HCT116 (cell line): ENCODE data around the gene TNRC6A. TPM values are rescaled to one million over a fixed set of nuclear protein-coding genes. Genes with fewer than 3 reads are reported as not detected.

Experiments
- ATAC-seq: fragments of 200-7000 bp; cut with Tn5 transposase; 2 replicates; pipeline ENCODE4 v1.9.1; 2020; ENCODE audit warnings: mild to moderate bottlenecking, moderate library complexity
- BruUV-seq: library from RNA; stranded (reverse); fragments of 400-500 nt; replicated peaks from 2 replicates; lab custom pipeline; 2021; lab: Mats Ljungman, UMichigan
- CTCF ChIA-PET: fragments of 300-600 bp; sonication (Branson Sonifier 250); formaldehyde crosslinking; loops from one replicate; lab custom pipeline; 2021; ENCODE audit warnings: antibody characterized with exemption; lab: Charles Lee
- POLR2A ChIA-PET: fragments of 300-600, 350-600 bp; sonication (Branson Sonifier 250); formaldehyde crosslinking; loops from one replicate; lab custom pipeline; 2021; ENCODE audit warnings: antibody characterized with exemption; lab: Charles Lee
- RAD21 ChIA-PET, 2 experiments: fragments of 300-600 bp; sonication (Branson Sonifier 250); formaldehyde crosslinking; loops; one replicate each; lab custom pipeline; 2023; ENCODE audit warnings: low total read pairs in 2 of 2; ENCODE audit not compliant: uncharacterized antibody in 2 of 2, unreplicated experiment in 2 of 2, low non-redundant PET in 1 of 2; lab: Charles Lee
- DNase-seq: peaks from one replicate; pipeline ENCODE4 v3.0.0-alpha.2; 2010; ENCODE audit warnings: low read depth, low spot score
- H2AFZ ChIP-seq: fragments of 200-600 bp; shearing (Covaris generic), sonication (generic); 2 replicates; pipeline ENCODE4 v1.6.1; 2017; ENCODE audit warnings: low read depth, mixed run types, mixed read lengths, antibody characterized with exemption, low read length; ENCODE audit not compliant: poor library complexity, severe bottlenecking
- H3K27ac ChIP-seq: 2 replicates; pipeline ENCODE4 v1.5.1; 2012; ENCODE audit warnings: low read depth, low read length
- H3K27me3 ChIP-seq: fragments of 200-600 bp; sonication (generic); 2 replicates; pipeline ENCODE4 v1.6.1; 2016; ENCODE audit warnings: mixed run types, low read length, mixed read lengths; ENCODE audit not compliant: insufficient read depth
- H3K36me3 ChIP-seq, 2 experiments: fragments of 200-500 bp in 1 of 2; fragments of 200-600 bp in 1 of 2; sonication (Bioruptor generic) in 1 of 2; sonication (generic) in 1 of 2; 2 replicates each; pipeline versions ENCODE4 v1.5.1 to v1.6.1; 2014 to 2016; ENCODE audit warnings: low read length in 2 of 2, inconsistent platforms in 1 of 2, mixed read lengths in 1 of 2, mixed run types in 1 of 2; ENCODE audit not compliant: insufficient read depth in 2 of 2, control insufficient read depth in 1 of 2
- H3K4me1 ChIP-seq, 2 experiments: fragments of 200-600 bp in 1 of 2; sonication (generic) in 1 of 2; 2 replicates each; pipeline versions ENCODE4 v1.5.1 to v1.6.1; 2012 to 2017; ENCODE audit warnings: low read length in 2 of 2, inconsistent platforms in 1 of 2, mild to moderate bottlenecking in 1 of 2, mixed read lengths in 1 of 2, mixed run types in 1 of 2, moderate library complexity in 1 of 2; ENCODE audit not compliant: insufficient read depth in 2 of 2, control insufficient read depth in 1 of 2
- H3K4me2 ChIP-seq: fragments of 200-600 bp; sonication (generic); 2 replicates; pipeline ENCODE4 v1.6.1; 2017; ENCODE audit warnings: mixed run types, low read length, mixed read lengths
- H3K4me3 ChIP-seq, 2 experiments: fragments of 200-600 bp in 1 of 2; sonication (generic) in 1 of 2; replicated peaks in 1 of 2; 2 replicates each; pipeline ENCODE4 v1.5.1; 2011 to 2016; ENCODE audit warnings: low read length in 2 of 2, control low read depth in 1 of 2, low read depth in 1 of 2, mild to moderate bottlenecking in 1 of 2, mixed read lengths in 1 of 2, mixed run types in 1 of 2
- H3K79me2 ChIP-seq: fragments of 200-600 bp; sonication (generic); 2 replicates; pipeline ENCODE4 v1.6.1; 2017; ENCODE audit warnings: mild to moderate bottlenecking, mixed run types, low read length, moderate library complexity, mixed read lengths; ENCODE audit not compliant: insufficient read depth
- H3K9ac ChIP-seq: fragments of 200-600 bp; sonication (generic); 2 replicates; pipeline ENCODE4 v1.6.1; 2016; ENCODE audit warnings: low read length, mixed read lengths
- H3K9me2 ChIP-seq: fragments of 200-600 bp; sonication (generic), shearing (Covaris generic); 2 replicates; pipeline ENCODE4 v1.6.1; 2017; ENCODE audit warnings: mixed run types, mild to moderate bottlenecking, moderate library complexity; ENCODE audit not compliant: insufficient read depth
- H3K9me3 ChIP-seq, 2 experiments: fragments of 200-500 bp in 1 of 2; fragments of 200-600 bp in 1 of 2; sonication (Bioruptor generic) in 1 of 2; sonication (generic) in 1 of 2; 2 replicates each; pipeline ENCODE4 v1.6.1; 2014 to 2017; ENCODE audit warnings: low read length in 2 of 2, mixed read lengths in 2 of 2, inconsistent platforms in 1 of 2, low read depth in 1 of 2, mild to moderate bottlenecking in 1 of 2, mixed run types in 1 of 2, moderate library complexity in 1 of 2; ENCODE audit not compliant: control insufficient read depth in 1 of 2, insufficient read depth in 1 of 2
- H4K20me1 ChIP-seq: fragments of 200-600 bp; sonication (generic), shearing (Covaris generic); 2 replicates; pipeline ENCODE4 v1.6.1; 2017; ENCODE audit warnings: mixed run types, mild to moderate bottlenecking, moderate library complexity; ENCODE audit not compliant: insufficient read depth
- ATF3 ChIP-seq: IDR thresholded peaks from 2 replicates; pipeline ENCODE4 v1.6.1; 2012
- CBX3 ChIP-seq: IDR thresholded peaks from 2 replicates; pipeline ENCODE4 v1.6.1; 2012; ENCODE audit warnings: low read depth
- CTCF ChIP-seq, 3 experiments: fragments of 200-600 bp in 1 of 3; sonication (generic) in 1 of 3; IDR thresholded peaks in 2 of 3; conservative IDR thresholded peaks in 1 of 3; 2 replicates each; pipeline ENCODE4 v1.5.1; 2012 to 2017; ENCODE audit warnings: low read depth in 2 of 3, low read length in 2 of 3, antibody characterized with exemption in 1 of 3, borderline replicate concordance in 1 of 3, control low read depth in 1 of 3, mild to moderate bottlenecking in 1 of 3, mixed read lengths in 1 of 3, mixed run types in 1 of 3, moderate library complexity in 1 of 3; ENCODE audit not compliant: insufficient read depth in 1 of 3
- EGR1 ChIP-seq: IDR thresholded peaks from 2 replicates; pipeline ENCODE4 v1.6.1; 2012; ENCODE audit warnings: low read depth
- FOSL1 ChIP-seq: IDR thresholded peaks from 2 replicates; pipeline ENCODE4 v1.6.1; 2012; ENCODE audit warnings: low read depth
- MAX ChIP-seq: IDR thresholded peaks from 2 replicates; pipeline ENCODE4 v1.6.1; 2012
- SIN3A ChIP-seq: IDR thresholded peaks from 2 replicates; pipeline ENCODE4 v1.6.1; 2012; ENCODE audit warnings: low read depth
- TCF7L2 ChIP-seq: IDR thresholded peaks from 2 replicates; pipeline ENCODE4 v1.7.0; 2011; ENCODE audit warnings: borderline replicate concordance, inconsistent platforms; ENCODE audit not compliant: insufficient read depth, insufficient read length; ENCODE audit errors: extremely low read depth
- YY1 ChIP-seq: IDR thresholded peaks from 2 replicates; pipeline ENCODE4 v1.6.1; 2011; ENCODE audit warnings: low read length, low read depth, moderate library complexity, mild to moderate bottlenecking; ENCODE audit not compliant: insufficient replicate concordance; ENCODE audit errors: extremely low read depth
- ZBTB33 ChIP-seq: IDR thresholded peaks from 2 replicates; pipeline ENCODE4 v1.6.1; 2011; ENCODE audit warnings: mild to moderate bottlenecking, low read length, moderate library complexity; ENCODE audit not compliant: insufficient replicate concordance; ENCODE audit errors: extremely low read depth
- intact Hi-C: fragments of 100-400 bp; cut with micrococcal nuclease; formaldehyde crosslinking; loops from 2 replicates; pipeline ENCODE4 v1.10.0; 2022
- total RNA-seq: library from RNA; stranded (reverse); gene quantifications from one replicate; pipeline ENCODE4 v1.2.1, GENCODE V29; 2021; ENCODE audit not compliant: unreplicated experiment

The TNRC6A gene
- total RNA-seq, 1 experiment from 2014 or later: 37.0 TPM

GRCh38 chr16:24816688-24817087 is 87.2 kb downstream of the TNRC6A start:
- no peak for ATAC-seq
- Histone ChIP-seq H3K4me2 (no peak overlapping the region), H3K36me3 (peaks cover 56 to 65% of the 10 kb centered on the region in 2 experiments), H3K27ac (no peak overlapping the region), H4K20me1 (no peaks in the 10 kb centered on the region), H3K79me2 (no peaks in the 10 kb centered on the region), H3K4me3 (no peak overlapping the region), H3K9me3 (no peaks in the 10 kb centered on the region), H3K9me2 (no peaks in the 10 kb centered on the region), H3K4me1 (no peaks in the 10 kb centered on the region), H3K9ac (no peak overlapping the region), H3K27me3 (no peaks in the 10 kb centered on the region), H2AFZ (no peak overlapping the region)
- ChIA-PET CTCF (no interaction called here), RAD21 (no interaction called here), POLR2A (no interaction called here)
- no peak for TF ChIP-seq CBX3
- TF ChIP-seq ATF3: no peak
- no peak for TF ChIP-seq YY1
- no peak for TF ChIP-seq EGR1
- TF ChIP-seq TCF7L2: no peak
- no peak for TF ChIP-seq CTCF (IDR thresholded peaks at IDR 0.05 in 2 of 3, conservative IDR thresholded peaks at IDR 0.05 in 1 of 3; ENCODE audit: borderline replicate concordance in 1 of 3, insufficient read depth in 1 of 3, low read depth in 2 of 3, low read length in 2 of 3)
- no peak for TF ChIP-seq MAX
- TF ChIP-seq SIN3A: no peak
- TF ChIP-seq ZBTB33: no peak
- TF ChIP-seq FOSL1: no peak
- no peak for DNase-seq
- no TSS peak for BruUV-seq
- intact Hi-C loops: no loop called here
